Omental fat pad (tissue), 4 donors: ENCODE results near the gene LPP. TPM values are rescaled to one million over a fixed set of nuclear protein-coding genes. Genes with fewer than 3 reads are reported as not detected.

Experiments
- ATAC-seq: fragments of 150-250 bp; one replicate; pipeline ENCODE4 v1.9.1; 2016; ENCODE audit warnings: mild to moderate bottlenecking, moderate library complexity; ENCODE audit not compliant: low FRiP score
- DNase-seq: peaks from one replicate; pipeline ENCODE4 v3.0.0-alpha.2; 2019; ENCODE audit warnings: low spot score
- CTCF ChIP-seq, 3 donors: fragments of 450-650 bp; IDR thresholded peaks; one replicate each; pipeline ENCODE4 v1.5.1; 2016 to 2017; ENCODE audit warnings: antibody characterized with exemption in 3 of 3, mild to moderate bottlenecking in 3 of 3, moderate library complexity in 2 of 3
- total RNA-seq, 4 donors: library from RNA; depleted of rRNA; stranded (reverse); fragments of >200 nt; gene quantifications; one replicate each; pipeline ENCODE4 v1.1.0, GENCODE V29; 2016

The LPP gene
- total RNA-seq, 4 donors from 2014 or later: 113 to 302 (median 126) TPM

DNA sequence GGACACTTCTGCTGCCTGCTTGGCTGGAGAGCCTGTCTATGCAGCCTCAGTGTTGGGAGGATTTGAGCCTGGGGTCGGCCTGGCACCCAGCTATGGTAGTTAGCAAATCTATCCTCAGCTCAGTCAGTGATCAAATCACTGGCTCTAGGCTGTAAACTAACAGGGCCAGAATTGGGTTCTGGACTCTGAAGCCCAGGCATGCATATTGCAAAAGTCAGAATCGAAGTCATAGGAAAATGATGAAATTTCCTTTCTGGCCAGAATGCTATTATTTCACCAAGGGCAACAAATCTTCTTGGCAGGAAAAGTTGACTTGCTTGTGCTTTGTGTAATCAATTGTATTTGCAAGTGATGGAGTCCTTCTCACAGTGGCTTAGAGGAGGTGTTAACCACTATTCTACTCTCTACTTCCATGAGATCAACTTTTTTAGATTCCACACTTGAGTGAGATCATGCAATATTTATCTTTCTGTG is 535.2 kb downstream of the LPP start:
- peak; percentile 75 for ATAC-seq
- no peak for DNase-seq

DNA sequence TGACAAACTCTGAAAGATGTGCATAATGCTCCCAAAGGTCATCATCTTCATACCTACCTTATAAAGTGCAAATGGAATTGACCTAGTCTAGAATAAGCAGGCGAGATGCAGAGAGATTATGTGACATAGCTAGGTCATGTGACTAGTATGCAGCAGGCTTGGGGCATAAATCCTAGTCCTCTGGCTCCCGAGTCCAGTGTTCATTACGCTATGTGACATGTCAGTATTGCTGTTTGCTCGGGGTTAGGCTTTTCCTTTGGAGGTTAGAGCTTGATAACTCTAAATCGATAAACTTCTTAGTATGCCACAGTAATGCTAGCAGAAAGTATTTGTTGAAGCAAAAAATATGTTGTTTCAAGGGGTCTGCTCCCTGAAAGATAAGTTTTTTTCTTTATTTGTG is 536.1 kb downstream of the LPP start:
- DNase-seq (no peak), ATAC-seq (no peak)
- no peak for TF ChIP-seq CTCF (IDR thresholded peaks at IDR 0.05)

More for the DNA sequence above, 535.2 kb downstream of the LPP start:
- no peak for TF ChIP-seq CTCF (IDR thresholded peaks at IDR 0.05)

DNA sequence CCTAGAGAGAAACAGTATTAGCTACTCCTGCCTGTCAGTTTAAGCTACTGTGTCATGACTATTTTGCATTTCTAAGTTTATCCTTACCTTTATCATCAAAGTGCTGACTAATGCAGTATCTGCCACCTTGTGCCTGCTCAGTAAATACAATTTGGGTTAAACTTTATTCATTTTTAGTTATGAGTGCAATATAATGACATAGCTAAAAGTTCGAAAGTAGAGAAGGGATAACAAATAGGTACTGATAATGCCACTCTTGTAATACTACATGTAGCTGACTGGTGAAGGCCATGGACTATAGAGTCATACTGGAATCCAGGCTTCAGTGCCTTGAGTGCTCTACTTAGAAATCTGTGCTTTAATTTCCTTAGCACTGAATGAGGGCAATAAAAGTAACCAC is 537.0 kb downstream of the LPP start:
- DNase-seq (no peak), ATAC-seq (no peak)
- no peak for TF ChIP-seq CTCF (IDR thresholded peaks at IDR 0.05)

GRCh38 chr3:188691665-188692064 is 537.7 kb downstream of the LPP start:
- ATAC-seq (no peak), DNase-seq (no peak)
- TF ChIP-seq CTCF (IDR thresholded peaks at IDR 0.05): no peak

DNA sequence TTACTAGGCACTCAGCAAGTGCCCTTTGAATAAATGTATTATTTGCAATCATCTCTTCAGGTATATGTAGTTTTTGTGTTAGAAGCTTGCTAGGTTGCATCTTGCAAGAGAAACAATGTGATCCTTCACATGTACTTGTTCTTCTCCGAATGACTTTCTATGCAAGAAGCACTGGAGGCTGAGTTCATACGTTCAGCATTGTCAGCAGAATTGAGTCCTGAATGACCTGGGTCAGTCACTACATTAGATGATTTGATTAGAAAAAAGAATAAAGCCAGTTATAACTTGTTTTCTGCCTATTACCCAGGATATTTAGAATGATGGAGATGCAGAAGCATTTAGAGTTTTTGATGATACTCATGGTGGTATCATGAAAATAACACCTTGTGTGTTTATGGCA is 538.7 kb downstream of the LPP start:
- no peak for TF ChIP-seq CTCF (IDR thresholded peaks at IDR 0.05)
- no peak for ATAC-seq

GRCh38 chr3:188693435-188693834 is 539.5 kb downstream of the LPP start:
- TF ChIP-seq CTCF (IDR thresholded peaks at IDR 0.05): no peak
- ATAC-seq (no peak), DNase-seq (no peak)

More for the DNA sequence above, 538.7 kb downstream of the LPP start:
- no peak for DNase-seq

GRCh38 chr3:188695241-188695640 is 541.3 kb downstream of the LPP start:
- DNase-seq (no peak), ATAC-seq (no peak)
- TF ChIP-seq CTCF (IDR thresholded peaks at IDR 0.05): no peak
